Endothelial cell of umbilical vein (primary cell): ENCODE measurements around the gene ELOVL6. TPM values are rescaled to one million over a fixed set of nuclear protein-coding genes. Genes with fewer than 3 reads are reported as not detected.
"Not testable (repeated sequence)": the region's sequence is repeated elsewhere in the genome, so short reads cannot be mapped to it uniquely, and the experiment has no call there.

ENCODE experiments used
- BruUV-seq: library from RNA; stranded (reverse); fragments of 400-500 nt; replicated peaks from 2 replicates; lab custom pipeline; 2021; lab: Mats Ljungman, UMichigan
- CTCF ChIA-PET: fragments of 300-600, 350-600 bp; sonication (Branson Sonifier 250); formaldehyde crosslinking; loops from one replicate; lab custom pipeline; 2021; ENCODE audit warnings: antibody characterized with exemption, inconsistent platforms; lab: Charles Lee
- POLR2A ChIA-PET: fragments of 300-600, 350-600 bp; sonication (Branson Sonifier 250); formaldehyde crosslinking; loops from one replicate; lab custom pipeline; 2021; ENCODE audit warnings: antibody characterized with exemption, inconsistent platforms; lab: Charles Lee
- DNase-seq: peaks from one replicate; pipeline ENCODE4 v3.0.0-alpha.2; 2011; ENCODE audit warnings: low read depth, low spot score
- FAIRE-seq: peaks from 2 replicates; lab custom pipeline; 2011; peaks lifted over from hg19 to GRCh38; lab: Jason Lieb, UNC
- H2AFZ ChIP-seq: 2 replicates; pipeline ENCODE4 v1.6.0; 2012; ENCODE audit warnings: low read depth, low read length, control low read depth, inconsistent platforms
- H3K27ac ChIP-seq: 2 replicates; pipeline ENCODE4 v1.5.1; 2011; ENCODE audit warnings: low read depth, mild to moderate bottlenecking, control low read depth, low read length, moderate library complexity; ENCODE audit not compliant: insufficient read depth
- H3K27me3 ChIP-seq, 2 experiments: 2 replicates each; pipeline versions ENCODE4 v1.6.0 to v1.6.1; 2011; ENCODE audit warnings: low read length in 2 of 2, mixed read lengths in 1 of 2; ENCODE audit not compliant: control insufficient read depth in 2 of 2, insufficient read depth in 2 of 2
- H3K36me3 ChIP-seq, 2 experiments: 2 replicates in 1 of 2; 3 replicates in 1 of 2; pipeline ENCODE4 v1.5.1; 2011; ENCODE audit warnings: low read length in 2 of 2, mild to moderate bottlenecking in 1 of 2, moderate library complexity in 1 of 2; ENCODE audit not compliant: control insufficient read depth in 2 of 2, insufficient read depth in 2 of 2; ENCODE audit errors: extremely low read depth in 1 of 2
- H3K4me1 ChIP-seq: 3 replicates; pipeline ENCODE4 v1.5.1; 2011; ENCODE audit warnings: mild to moderate bottlenecking, low read length; ENCODE audit not compliant: control insufficient read depth, insufficient read depth; ENCODE audit errors: extremely low read depth
- H3K4me2 ChIP-seq: 2 replicates; pipeline ENCODE4 v1.6.1; 2011; ENCODE audit warnings: low read length, control low read depth, mixed read lengths; ENCODE audit not compliant: insufficient read depth
- H3K4me3 ChIP-seq, 3 experiments: fragments of 200-600 bp in 1 of 3; sonication (generic), shearing (Covaris generic) in 1 of 3; replicated peaks in 1 of 3; 2 replicates each; pipeline ENCODE4 v1.5.1; 2011 to 2016; ENCODE audit warnings: control low read depth in 3 of 3, low read length in 3 of 3, mild to moderate bottlenecking in 2 of 3, inconsistent platforms in 1 of 3, low read depth in 1 of 3, moderate library complexity in 1 of 3; ENCODE audit not compliant: insufficient read depth in 1 of 3
- H3K79me2 ChIP-seq: 2 replicates; pipeline ENCODE4 v1.6.0; 2012; ENCODE audit warnings: low read length, inconsistent platforms; ENCODE audit not compliant: control insufficient read depth, insufficient read depth
- H3K9ac ChIP-seq: replicated peaks from 2 replicates; pipeline ENCODE3; 2011; ENCODE audit warnings: low read length, control low read depth; ENCODE audit not compliant: insufficient read depth; ENCODE audit errors: extremely low read depth
- H3K9me1 ChIP-seq: replicated peaks from 3 replicates; pipeline ENCODE4 v1.6.0; 2011; ENCODE audit warnings: mild to moderate bottlenecking, low read length; ENCODE audit not compliant: control insufficient read depth, insufficient read depth; ENCODE audit errors: extremely low read depth
- H3K9me3 ChIP-seq: replicated peaks from 2 replicates; pipeline ENCODE4 v1.5.1; 2012; ENCODE audit warnings: low read length, inconsistent platforms; ENCODE audit not compliant: control insufficient read depth, insufficient read depth
- H4K20me1 ChIP-seq: replicated peaks from 2 replicates; pipeline ENCODE3; 2011; ENCODE audit warnings: mild to moderate bottlenecking, low read length; ENCODE audit not compliant: control insufficient read depth, insufficient read depth; ENCODE audit errors: extremely low read depth
- EZH2 ChIP-seq: IDR thresholded peaks from 2 replicates; pipeline ENCODE4 v1.6.1; 2012; ENCODE audit warnings: borderline replicate concordance, low read depth, mild to moderate bottlenecking, moderate library complexity, low read length, inconsistent platforms; ENCODE audit not compliant: severe bottlenecking
- FOS ChIP-seq: IDR thresholded peaks from 2 replicates; pipeline ENCODE4 v1.6.1; 2011; ENCODE audit warnings: mild to moderate bottlenecking, low read length, moderate library complexity, borderline replicate concordance; ENCODE audit not compliant: insufficient read depth
- GATA2 ChIP-seq: IDR thresholded peaks from 2 replicates; pipeline ENCODE4 v1.7.0; 2011; ENCODE audit warnings: low read depth, mild to moderate bottlenecking, moderate library complexity, mixed read lengths, low read length; ENCODE audit not compliant: insufficient read length, insufficient read depth
- JUN ChIP-seq: IDR thresholded peaks from 2 replicates; pipeline ENCODE4 v1.6.1; 2011; ENCODE audit warnings: borderline replicate concordance, low read depth; ENCODE audit not compliant: insufficient read length, insufficient read depth
- MYC ChIP-seq: IDR thresholded peaks from one replicate; pipeline ENCODE4 v1.6.1; 2011; ENCODE audit warnings: mild to moderate bottlenecking, low read depth, low read length
- POLR2A ChIP-seq: IDR thresholded peaks from 2 replicates; pipeline ENCODE4 v1.6.1; 2012; ENCODE audit warnings: low read depth, mild to moderate bottlenecking, control low read depth, low read length
- POLR2AphosphoS5 ChIP-seq: IDR thresholded peaks from 2 replicates; pipeline ENCODE4 v1.6.1; 2012; ENCODE audit warnings: low read depth, mild to moderate bottlenecking, control low read depth, low read length, moderate library complexity; ENCODE audit not compliant: insufficient read depth
- dilution Hi-C: fragments of 300-500 bp; cut with MboI; formaldehyde crosslinking; loops from one replicate; pipeline ENCODE4 v1.15.0; 2019; ENCODE audit warnings: low sequenced_read_pairs; ENCODE audit not compliant: extremely low pct_ligation_motif_present
- intact Hi-C: fragments of 100-400 bp; cut with micrococcal nuclease; formaldehyde crosslinking; loops from one replicate; pipeline ENCODE4 v1.10.0; 2022
- polyA plus RNA-seq, 4 experiments: library from polyadenylated mRNA; depleted of rRNA in 3 of 4; stranded (reverse) in 3 of 4; unstranded in 1 of 4; fragments of >200 nt; gene quantifications; 2 replicates each; pipeline versions ENCODE4 v1.2.1 to v1.2.3, GENCODE V29; 2011 to 2012; ENCODE audit warnings: missing spikeins in 1 of 4
- total RNA-seq: library from RNA; stranded (reverse); gene quantifications from 2 replicates; pipeline ENCODE4 v1.2.3, GENCODE V29; 2021
- TF ChIP-seq, protein P1 (sequence below): IDR thresholded peaks from 2 replicates; pipeline ENCODE4 v1.6.1; 2011; ENCODE audit not compliant: insufficient read depth, insufficient read length
- TF ChIP-seq, protein P2 (sequence below), 2 donors: IDR thresholded peaks; 1 replicate in 1 of 2; 2 replicates in 1 of 2; pipeline ENCODE4 v1.5.1; 2011; ENCODE audit warnings: low read length in 2 of 2, mild to moderate bottlenecking in 2 of 2, moderate library complexity in 2 of 2, control low read depth in 1 of 2, inconsistent platforms in 1 of 2, low read depth in 1 of 2; ENCODE audit not compliant: insufficient read depth in 1 of 2; ENCODE audit errors: extremely low read depth in 1 of 2

The ELOVL6 gene
- total and polyA plus RNA-seq, 2 donors (not counting 3 experiments of a cell fraction or from before 2014, with no cell fraction given) = 6.4 to 26.1 TPM

- no peak for TF ChIP-seq GATA2
- no peak for TF ChIP-seq JUN
- no peak for TF ChIP-seq EZH2
- TF ChIP-seq MYC = no peak
- TF ChIP-seq, protein P1, sequence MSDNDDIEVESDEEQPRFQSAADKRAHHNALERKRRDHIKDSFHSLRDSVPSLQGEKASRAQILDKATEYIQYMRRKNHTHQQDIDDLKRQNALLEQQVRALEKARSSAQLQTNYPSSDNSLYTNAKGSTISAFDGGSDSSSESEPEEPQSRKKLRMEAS = no peak
- no peak for TF ChIP-seq POLR2A
- TF ChIP-seq FOS = no peak
- TF ChIP-seq, protein P2, sequence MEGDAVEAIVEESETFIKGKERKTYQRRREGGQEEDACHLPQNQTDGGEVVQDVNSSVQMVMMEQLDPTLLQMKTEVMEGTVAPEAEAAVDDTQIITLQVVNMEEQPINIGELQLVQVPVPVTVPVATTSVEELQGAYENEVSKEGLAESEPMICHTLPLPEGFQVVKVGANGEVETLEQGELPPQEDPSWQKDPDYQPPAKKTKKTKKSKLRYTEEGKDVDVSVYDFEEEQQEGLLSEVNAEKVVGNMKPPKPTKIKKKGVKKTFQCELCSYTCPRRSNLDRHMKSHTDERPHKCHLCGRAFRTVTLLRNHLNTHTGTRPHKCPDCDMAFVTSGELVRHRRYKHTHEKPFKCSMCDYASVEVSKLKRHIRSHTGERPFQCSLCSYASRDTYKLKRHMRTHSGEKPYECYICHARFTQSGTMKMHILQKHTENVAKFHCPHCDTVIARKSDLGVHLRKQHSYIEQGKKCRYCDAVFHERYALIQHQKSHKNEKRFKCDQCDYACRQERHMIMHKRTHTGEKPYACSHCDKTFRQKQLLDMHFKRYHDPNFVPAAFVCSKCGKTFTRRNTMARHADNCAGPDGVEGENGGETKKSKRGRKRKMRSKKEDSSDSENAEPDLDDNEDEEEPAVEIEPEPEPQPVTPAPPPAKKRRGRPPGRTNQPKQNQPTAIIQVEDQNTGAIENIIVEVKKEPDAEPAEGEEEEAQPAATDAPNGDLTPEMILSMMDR (IDR thresholded peaks at IDR 0.05; ENCODE audit: extremely low read depth in 1 of 2, insufficient read depth in 1 of 2, low read depth in 1 of 2, low read length in 2 of 2) = no peak
- no peak for TF ChIP-seq POLR2AphosphoS5
- DNase-seq (no peak), FAIRE-seq (no peak)
- ChIA-PET CTCF (no interaction called here), POLR2A (no interaction called here)
- Histone ChIP-seq H3K9me3 (no peaks in the 10 kb centered on the region), H4K20me1 (no peaks in the 10 kb centered on the region), H2AFZ (no peak overlapping the region), H3K9me1 (no peaks in the 10 kb centered on the region), H3K27ac (no peak overlapping the region), H3K4me3 (no peak overlapping the region), H3K4me2 (no peak overlapping the region), H3K36me3 (no peaks in the 10 kb centered on the region), H3K27me3 (peaks cover 2% of the 10 kb centered on the region in 2 experiments), H3K4me1 (no peaks in the 10 kb centered on the region), H3K9ac (no peak overlapping the region), H3K79me2 (no peaks in the 10 kb centered on the region)
- no TSS peak for BruUV-seq
- intact Hi-C loops (no loop called here), dilution Hi-C loops (no loop called here)
Observed at GRCh38 chr4:110236324-110236723, 37.9 kb upstream of the ELOVL6 start.

DNA sequence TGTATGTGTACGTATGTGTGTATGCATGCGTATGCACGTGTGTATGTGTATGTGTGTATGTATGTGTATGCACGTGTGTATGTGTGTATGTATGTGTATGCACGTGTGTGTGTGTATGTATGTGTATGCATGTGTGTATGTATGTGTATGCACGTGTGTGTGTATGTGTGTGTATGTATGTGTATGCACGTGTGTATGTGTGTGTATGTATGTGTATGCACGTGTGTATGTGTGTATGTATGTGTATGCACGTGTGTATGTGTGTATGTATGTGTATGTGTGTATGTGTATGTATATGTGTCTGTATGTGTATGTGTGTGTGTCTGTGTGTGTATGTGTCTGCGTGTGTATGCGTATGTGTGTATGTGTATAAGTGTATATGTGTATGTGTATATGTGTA, 35.2 kb upstream of the ELOVL6 start:
- BruUV-seq, H3K9me3 ChIP-seq: not testable (repeated sequence)

More for the DNA sequence above, 35.2 kb upstream of the ELOVL6 start:
- H3K4me1 ChIP-seq, H3K9ac ChIP-seq, H3K9me1 ChIP-seq, dilution Hi-C loops, H3K4me2 ChIP-seq, DNase-seq, H3K27ac ChIP-seq, H3K27me3 ChIP-seq, H2AFZ ChIP-seq, H3K4me3 ChIP-seq, FAIRE-seq, H3K36me3 ChIP-seq, CTCF ChIA-PET, intact Hi-C loops, H4K20me1 ChIP-seq, H3K79me2 ChIP-seq: not testable (repeated sequence)
- POLR2A ChIA-PET = interaction anchor here (1.0 kb wide), 1 partner anchor 195 kb away, joined by 3 read pairs; no protein-coding TSS in a partner anchor
